A549 (cell line): Measurements from ENCODE around the gene SNF8. TPM values are rescaled to one million over a fixed set of nuclear protein-coding genes. Genes with fewer than 3 reads are reported as not detected.

ENCODE experiments used
- ATAC-seq, 2 experiments: fragments of 200-7000 bp in 1 of 2; fragments of >200 bp in 1 of 2; cut with Nextera tagmentation in 1 of 2; cut with Tn5 transposase in 1 of 2; 3 replicates each; pipeline versions ENCODE4 v1.8.0 to v1.9.1; 2018 to 2020; ENCODE audit warnings: mild to moderate bottlenecking in 1 of 2, moderate library complexity in 1 of 2
- CTCF ChIA-PET: fragments of 300-600 bp; sonication (Branson Sonifier 250); formaldehyde crosslinking; extraction: SDS; loops from one replicate; lab custom pipeline; 2021; ENCODE audit warnings: antibody characterized with exemption, inconsistent platforms; lab: Yijun Ruan, JAX
- POLR2A ChIA-PET: fragments of 350-600 bp; formaldehyde crosslinking; extraction: SDS; loops from one replicate; lab custom pipeline; 2021; ENCODE audit warnings: antibody characterized with exemption, inconsistent platforms; lab: Yijun Ruan, JAX
- DNase-seq, 2 experiments: peaks; one replicate each; pipeline versions ENCODE4 v3.0.0 to v3.0.0-alpha.2; 2011 to 2016; ENCODE audit warnings: low read depth in 1 of 2, low spot score in 1 of 2
- FAIRE-seq: peaks from 2 replicates; lab custom pipeline; 2011; peaks lifted over from hg19 to GRCh38; lab: Jason Lieb, UNC
- H3K27ac ChIP-seq, 2 experiments: fragments of >200 bp; sonication (Bioruptor Twin); formaldehyde crosslinking; 3 replicates each; pipeline ENCODE4 v1.5.1; 2016 to 2017
- H3K4me1 ChIP-seq: fragments of >200 bp; sonication (Bioruptor Twin); formaldehyde crosslinking; 3 replicates; pipeline ENCODE4 v1.6.1; 2016
- H3K4me2 ChIP-seq: fragments of >200 bp; sonication (Bioruptor Twin); formaldehyde crosslinking; 3 replicates; pipeline ENCODE4 v1.6.1; 2016
- H3K4me3 ChIP-seq: fragments of >200 bp; sonication (Bioruptor Twin); formaldehyde crosslinking; 3 replicates; pipeline ENCODE4 v1.5.1; 2016
- H3K9me3 ChIP-seq: fragments of >200 bp; sonication (Bioruptor Twin); formaldehyde crosslinking; 3 replicates; pipeline ENCODE4 v1.6.1; 2016
- CBX2 ChIP-seq: fragments of 200-600 bp; sonication (generic); IDR thresholded peaks from 2 replicates; pipeline ENCODE4 v1.6.1; 2016; ENCODE audit warnings: low read depth, mild to moderate bottlenecking, borderline replicate concordance
- CEBPB ChIP-seq, 2 experiments: fragments of >200 bp in 1 of 2; sonication (Bioruptor Twin) in 1 of 2; formaldehyde crosslinking in 1 of 2; IDR thresholded peaks; 2 replicates each; pipeline ENCODE4 v1.6.1; 2012 to 2016
- CHD4 ChIP-seq: fragments of 200-600 bp; sonication (generic); IDR thresholded peaks from 2 replicates; pipeline ENCODE4 v1.6.1; 2016; ENCODE audit warnings: antibody characterized with exemption, mild to moderate bottlenecking, borderline replicate concordance
- CTCF ChIP-seq: fragments of >200 bp; sonication (Bioruptor Twin); formaldehyde crosslinking; IDR thresholded peaks from 3 replicates; pipeline ENCODE4 v1.5.1; 2016
- ELK1 ChIP-seq: fragments of 150-350 bp; IDR thresholded peaks from 2 replicates; pipeline ENCODE4 v1.6.1; 2014; ENCODE audit warnings: low read depth, mild to moderate bottlenecking, low read length
- EP300 ChIP-seq, 2 experiments: fragments of >200 bp; sonication (Bioruptor Twin); formaldehyde crosslinking; IDR thresholded peaks; 2 replicates in 1 of 2; 3 replicates in 1 of 2; pipeline ENCODE4 v1.6.1; 2016 to 2017
- FOSB ChIP-seq: fragments of 250-450 bp; sonication (Bioruptor Pico); IDR thresholded peaks from 2 replicates; pipeline ENCODE4 v1.5.0; 2020; ENCODE audit warnings: mild to moderate bottlenecking, moderate library complexity
- FOSL2 ChIP-seq, 2 experiments: fragments of 450-650 bp in 1 of 2; fragments of >200 bp in 1 of 2; sonication (Bioruptor Twin) in 1 of 2; formaldehyde crosslinking; IDR thresholded peaks; 2 replicates each; pipeline versions ENCODE4 v1.5.0 to v1.6.1; 2016 to 2020; ENCODE audit warnings: mild to moderate bottlenecking in 1 of 2, moderate library complexity in 1 of 2
- HOXA7 ChIP-seq: fragments of 250-450 bp; sonication (Bioruptor Pico); IDR thresholded peaks from 2 replicates; pipeline ENCODE4 v1.5.0; 2020; ENCODE audit warnings: mild to moderate bottlenecking, moderate library complexity
- HOXB13 ChIP-seq: fragments of 250-450 bp; sonication (Bioruptor Pico); IDR thresholded peaks from 2 replicates; pipeline ENCODE4 v1.5.0; 2020; ENCODE audit warnings: low read depth, mild to moderate bottlenecking, moderate library complexity
- HOXB5 ChIP-seq: fragments of 250-450 bp; sonication (Bioruptor Pico); IDR thresholded peaks from 2 replicates; pipeline ENCODE4 v1.5.0; 2020; ENCODE audit warnings: mild to moderate bottlenecking, moderate library complexity
- JUN ChIP-seq, 2 experiments: fragments of >200 bp; sonication (Bioruptor Twin); formaldehyde crosslinking; IDR thresholded peaks; 2 replicates in 1 of 2; 3 replicates in 1 of 2; pipeline ENCODE4 v1.6.1; 2016 to 2017
- KDM1A ChIP-seq: fragments of 200-600 bp; sonication (generic); IDR thresholded peaks from 2 replicates; pipeline ENCODE4 v1.6.1; 2016; ENCODE audit warnings: low read depth, mild to moderate bottlenecking
- KDM5A ChIP-seq: fragments of 200-600 bp; sonication (generic); IDR thresholded peaks from 2 replicates; pipeline ENCODE4 v1.6.1; 2016; ENCODE audit warnings: antibody characterized with exemption, mild to moderate bottlenecking
- MAFK ChIP-seq: fragments of 450-650 bp; IDR thresholded peaks from 2 replicates; pipeline ENCODE4 v1.6.1; 2014; ENCODE audit not compliant: partially characterized antibody
- MAX ChIP-seq: IDR thresholded peaks from 2 replicates; pipeline ENCODE4 v1.6.1; 2012
- MYC ChIP-seq: IDR thresholded peaks from 2 replicates; pipeline ENCODE4 v1.6.1; 2012; ENCODE audit warnings: mild to moderate bottlenecking, inconsistent platforms, low read length, improper control_type of control experiment, borderline replicate concordance
- NPAS2 ChIP-seq: fragments of 250-450 bp; sonication (Bioruptor Pico); IDR thresholded peaks from 2 replicates; pipeline ENCODE4 v1.8.0; 2022; ENCODE audit warnings: mild to moderate bottlenecking, moderate library complexity, borderline replicate concordance
- PBX3 ChIP-seq: IDR thresholded peaks from 2 replicates; pipeline ENCODE4 v1.6.1; 2012
- POLR2AphosphoS2 ChIP-seq: conservative IDR thresholded peaks from 2 replicates; pipeline ENCODE4 v1.6.1; 2012; ENCODE audit warnings: low read length, improper control_type of control experiment, inconsistent platforms
- REST ChIP-seq: fragments of 200-600 bp; sonication (generic); IDR thresholded peaks from 2 replicates; pipeline ENCODE4 v1.6.1; 2016; ENCODE audit warnings: antibody characterized with exemption, mild to moderate bottlenecking, moderate library complexity
- RFX5 ChIP-seq: fragments of 450-650 bp; IDR thresholded peaks from 2 replicates; pipeline ENCODE4 v1.7.1; 2014; ENCODE audit warnings: antibody characterized with exemption, mild to moderate bottlenecking, moderate library complexity
- TFCP2L1 ChIP-seq: fragments of 250-450 bp; sonication (Bioruptor Pico); IDR thresholded peaks from 2 replicates; pipeline ENCODE4 v1.5.0; 2021; ENCODE audit warnings: mild to moderate bottlenecking
- TP53 ChIP-seq: fragments of 250-450 bp; sonication (Bioruptor Pico); IDR thresholded peaks from 2 replicates; pipeline ENCODE4 v1.5.0; 2021; ENCODE audit warnings: mild to moderate bottlenecking, moderate library complexity
- ZC3H11A ChIP-seq: fragments of 450-650 bp; IDR thresholded peaks from 2 replicates; pipeline ENCODE4 v1.6.1; 2014; ENCODE audit warnings: antibody characterized with exemption, mild to moderate bottlenecking
- WGBS: methylation state at CpG from one replicate; pipeline ENCODE4 v1.1.6; 2017; ENCODE audit errors: missing lambda C conversion rate; 5-methylcytosine and 5-hydroxymethylcytosine counted together
- polyA plus RNA-seq, 4 experiments: library from polyadenylated mRNA; depleted of rRNA in 3 of 4; stranded (reverse); fragments of >200 nt; fragmentation: RNase III in 1 of 4; extraction: RNeasy Plus Mini Kit Qiagen cat#74134 plus additional on column Dnase treatment in 1 of 4; gene quantifications; 2 replicates in 3 of 4; 3 replicates in 1 of 4; pipeline ENCODE4 v1.2.3, GENCODE V29; 2011 to 2017

SNF8 gene
- polyA plus RNA-seq, 2 of the 4 experiments (the other 2 are of a cell fraction) = 209 to 320 TPM

- no peak for FAIRE-seq
- Histone ChIP-seq H3K4me2 (peak overlapping the region; percentile 87), H3K4me1 (peaks cover 30% of the 10 kb centered on the region), H3K27ac (peak overlapping the region; percentile 89 to 92), H3K9me3 (no peaks in the 10 kb centered on the region), H3K4me3 (peak overlapping the region; percentile 86)
- WGBS = 47% methylated on average over 5 of the region's 5 CpGs
- ChIA-PET CTCF (interaction anchor here (1.1 to 76.6 kb wide), 12 partner anchors 9 to 257 kb away, joined by 3 to 3251 read pairs (median 6); partner anchors contain the start of genes CALCOCO2, IGF2BP1 and TTLL6), POLR2A (interaction anchor here (2.1 to 2.7 kb wide), 2 partner anchors 14 to 51 kb away, joined by 11 to 42 read pairs; partner anchors contain the start of genes SNF8 and UBE2Z)
- TF ChIP-seq MAFK (peak; percentile 92), MYC (no peak), CTCF (no peak)
- ATAC-seq = no peak
- DNase-seq = no peak
Measured at GRCh38 chr17:48893646-48894508, 50.8 kb downstream of the SNF8 start.

GRCh38 chr17:48892940-48893645, 51.5 kb downstream of the SNF8 start:
- H3K27ac ChIP-seq = peak overlapping the region; percentile 89 to 92
- no peak for DNase-seq
- H3K4me3 ChIP-seq = peak overlapping the region; percentile 86
- no peaks in the 10 kb centered on the region for H3K9me3 ChIP-seq
- ChIA-PET POLR2A (interaction anchor here (0.5 to 2.7 kb wide), 17 partner anchors 9 to 257 kb away, joined by 3 to 42 read pairs (median 4); partner anchors contain the start of genes HOXB13, IGF2BP1, SNF8 and UBE2Z), CTCF (interaction anchor here (0.7 to 76.6 kb wide), 17 partner anchors 8 to 330 kb away, joined by 3 to 3251 read pairs (median 5); partner anchors contain the start of genes CALCOCO2, IGF2BP1, TTLL6 and UBE2Z)
- 1% methylated on average over 24 of the region's 24 CpGs for WGBS
- peaks cover 26% of the 10 kb centered on the region for H3K4me1 ChIP-seq
- FAIRE-seq = no peak
- ATAC-seq = no peak
- H3K4me2 ChIP-seq = peak overlapping the region; percentile 87
- TF ChIP-seq ELK1 (no peak), HOXB13 (no peak), JUN (IDR thresholded peaks at IDR 0.05) (peak in 1 of 2 experiments; percentile 13; a peak in 1 of 5 replicates), FOSL2 (IDR thresholded peaks at IDR 0.05) (no peak), FOSL2 (CRISPR knock-in tag; IDR thresholded peaks at IDR 0.05) (no peak), EP300 (IDR thresholded peaks at IDR 0.05) (no peak), MAFK (no peak), TP53 (CRISPR knock-in tag) (0 out of 2 replicates have a peak, but pooled peaks have one; percentile 32), HOXA7 (CRISPR knock-in tag) (0 out of 2 replicates have a peak, but pooled peaks have one; percentile 57), REST (no peak), RFX5 (no peak), CEBPB (IDR thresholded peaks at IDR 0.05) (peak in 1 of 2 experiments; percentile 74; a peak in 2 of 4 replicates), TFCP2L1 (CRISPR knock-in tag) (0 out of 2 replicates have a peak, but pooled peaks have one; percentile 52), NPAS2 (CRISPR knock-in tag) (no peak), POLR2AphosphoS2 (no peak), MAX (no peak), KDM1A (no peak), MYC (no peak), CBX2 (no peak), PBX3 (no peak), HOXB5 (no peak), CHD4 (no peak), FOSB (CRISPR knock-in tag) (0 out of 2 replicates have a peak, but pooled peaks have one; percentile 74), ZC3H11A (no peak), KDM5A (no peak)
